SU-DHL-6 (cell line): ENCODE results near the gene MICALL1.

ENCODE experiments used
- CTCF ChIP-seq: fragments of 200-600 bp; sonication (generic); IDR thresholded peaks from one replicate; pipeline ENCODE4 v1.5.1; 2017; ENCODE audit warnings: antibody characterized with exemption, mild to moderate bottlenecking, low read length, moderate library complexity; ENCODE audit not compliant: insufficient read depth, poor library complexity, severe bottlenecking
- EZH2phosphoT487 ChIP-seq: fragments of 200-600 bp; sonication (generic), shearing (Covaris generic); conservative IDR thresholded peaks from 2 replicates; pipeline ENCODE4 v1.6.1; 2018; ENCODE audit warnings: mild to moderate bottlenecking, antibody characterized with exemption, low read length, moderate library complexity, mixed read lengths

- TF ChIP-seq CTCF, result no peak
- no peak for TF ChIP-seq EZH2phosphoT487
Observed at GRCh38 chr22:37909766-37910165, 3.7 kb downstream of the MICALL1 start.
